ENCODE measurements around the gene MAST2.

GRCh38 chr1:45850017-45850416 is 46.6 kb downstream of the MAST2 start:
- TF ChIP-seq EZH2phosphoT487 (IDR thresholded peaks at IDR 0.05; ENCODE audit: borderline replicate concordance), result no peak
- TF ChIP-seq CTCF (conservative IDR thresholded peaks at IDR 0.05; ENCODE audit: low read length), result no peak

All from Loucy (cell line).